ENCODE results near the gene FRMD6. TPM values are rescaled to one million over a fixed set of nuclear protein-coding genes. Genes with fewer than 3 reads are reported as not detected.

FRMD6 gene
- total and polyA plus RNA-seq, 8 donors = 5.9 to 35.2 (median 9.7) TPM

DNA sequence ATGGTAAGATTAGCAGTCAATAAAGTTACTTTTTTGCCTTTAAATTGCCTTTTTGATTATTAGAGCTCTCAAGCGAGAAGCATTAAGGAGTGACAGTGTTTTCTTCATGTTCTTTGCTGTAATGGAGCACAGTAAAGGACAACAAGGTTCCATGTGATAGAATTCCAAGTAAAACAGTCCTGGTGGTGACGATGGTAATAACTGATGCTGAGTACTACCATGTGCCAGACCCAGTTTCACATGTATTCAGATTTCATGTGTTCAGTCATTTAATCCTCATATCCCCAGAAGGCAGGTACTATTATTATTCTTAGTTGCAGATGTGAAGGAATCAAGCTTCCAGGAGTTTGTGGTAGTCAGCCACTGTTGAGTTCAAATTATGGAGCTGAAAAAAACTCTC, 79.0 kb downstream of the FRMD6 start:
- Histone ChIP-seq H3K9me3 (no peaks in the 10 kb centered on the region), H3K4me1 (no peaks in the 10 kb centered on the region), H3K27ac (no peak overlapping the region), H3K27me3 (no peaks in the 10 kb centered on the region), H3K4me3 (no peak overlapping the region), H3K36me3 (peaks cover 0 to 32% (median 31%) of the 10 kb centered on the region in 4 donors)
- intact Hi-C loops (cut with DNase I; ENCODE audit: low total_unique reads) = no loop called here
- no peak for DNase-seq
- WGBS, 5 donors = 91 to 95% (median 94%) methylated on average over 2 of the region's 2 CpGs
- TF ChIP-seq, protein P1, sequence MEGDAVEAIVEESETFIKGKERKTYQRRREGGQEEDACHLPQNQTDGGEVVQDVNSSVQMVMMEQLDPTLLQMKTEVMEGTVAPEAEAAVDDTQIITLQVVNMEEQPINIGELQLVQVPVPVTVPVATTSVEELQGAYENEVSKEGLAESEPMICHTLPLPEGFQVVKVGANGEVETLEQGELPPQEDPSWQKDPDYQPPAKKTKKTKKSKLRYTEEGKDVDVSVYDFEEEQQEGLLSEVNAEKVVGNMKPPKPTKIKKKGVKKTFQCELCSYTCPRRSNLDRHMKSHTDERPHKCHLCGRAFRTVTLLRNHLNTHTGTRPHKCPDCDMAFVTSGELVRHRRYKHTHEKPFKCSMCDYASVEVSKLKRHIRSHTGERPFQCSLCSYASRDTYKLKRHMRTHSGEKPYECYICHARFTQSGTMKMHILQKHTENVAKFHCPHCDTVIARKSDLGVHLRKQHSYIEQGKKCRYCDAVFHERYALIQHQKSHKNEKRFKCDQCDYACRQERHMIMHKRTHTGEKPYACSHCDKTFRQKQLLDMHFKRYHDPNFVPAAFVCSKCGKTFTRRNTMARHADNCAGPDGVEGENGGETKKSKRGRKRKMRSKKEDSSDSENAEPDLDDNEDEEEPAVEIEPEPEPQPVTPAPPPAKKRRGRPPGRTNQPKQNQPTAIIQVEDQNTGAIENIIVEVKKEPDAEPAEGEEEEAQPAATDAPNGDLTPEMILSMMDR (IDR thresholded peaks at IDR 0.05) = no peak
- TF ChIP-seq POLR2AphosphoS5 (IDR thresholded peaks at IDR 0.05) (no peak), EP300 (IDR thresholded peaks at IDR 0.05) (no peak), POLR2A (IDR thresholded peaks at IDR 0.05) (no peak)

DNA sequence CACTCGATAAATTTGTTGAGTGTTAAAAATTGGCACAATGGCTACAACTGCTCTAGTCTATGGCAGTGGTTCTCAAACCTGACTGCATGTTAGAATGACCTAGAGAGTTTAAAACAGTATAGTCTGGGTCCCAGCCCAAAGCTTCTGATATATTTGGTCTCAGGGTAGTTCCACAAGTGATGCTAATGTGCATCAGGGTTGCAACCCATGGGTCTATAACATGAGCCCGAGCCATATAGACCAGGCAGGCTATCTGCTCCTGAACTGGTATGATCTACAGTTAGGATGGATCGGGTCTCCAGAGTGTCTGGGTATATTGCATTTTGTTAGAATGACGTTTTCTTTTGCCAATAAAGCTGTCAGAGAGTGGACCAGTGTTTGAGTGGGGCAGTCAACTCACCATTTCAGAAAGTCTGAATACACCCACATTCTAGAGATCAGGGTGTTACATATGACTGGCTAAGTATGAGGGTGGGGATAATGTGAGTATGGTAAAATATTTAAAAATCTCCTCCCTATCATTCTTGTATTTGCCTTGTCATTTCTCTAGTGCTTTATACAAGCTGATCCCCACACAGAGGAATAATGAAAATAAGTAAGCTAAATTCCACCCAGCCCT, 80.9 kb downstream of the FRMD6 start:
- Histone ChIP-seq H3K27me3 (no peaks in the 10 kb centered on the region), H3K9me3 (no peaks in the 10 kb centered on the region), H3K4me3 (no peak overlapping the region), H3K36me3 (peaks cover 0 to 16% (median 13%) of the 10 kb centered on the region in 4 donors), H3K27ac (no peak overlapping the region), H3K4me1 (no peaks in the 10 kb centered on the region)
- intact Hi-C loops (cut with DNase I; ENCODE audit: low total_unique reads) = no loop called here
- TF ChIP-seq POLR2A (IDR thresholded peaks at IDR 0.05) = no peak
- TF ChIP-seq POLR2AphosphoS5 (IDR thresholded peaks at IDR 0.05) = no peak
- TF ChIP-seq, protein P1 (IDR thresholded peaks at IDR 0.05) = no peak
- no peak for TF ChIP-seq EP300 (IDR thresholded peaks at IDR 0.05)
- DNase-seq = no peak
- 82 to 90% (median 88%) methylated on average over 4 of the region's 4 CpGs for WGBS, 5 donors

- Histone ChIP-seq H3K9me3 (no peaks in the 10 kb centered on the region), H3K27me3 (no peaks in the 10 kb centered on the region), H3K27ac (no peak overlapping the region), H3K4me3 (no peak overlapping the region), H3K4me1 (no peaks in the 10 kb centered on the region), H3K36me3 (peaks cover 0 to 11% (median 8%) of the 10 kb centered on the region in 4 donors)
- intact Hi-C loops (cut with DNase I; ENCODE audit: low total_unique reads) = no loop called here
- no peak for TF ChIP-seq EP300 (IDR thresholded peaks at IDR 0.05)
- no peak for TF ChIP-seq POLR2A (IDR thresholded peaks at IDR 0.05)
- TF ChIP-seq POLR2AphosphoS5 (IDR thresholded peaks at IDR 0.05) = no peak
- TF ChIP-seq, protein P1 (IDR thresholded peaks at IDR 0.05) = no peak
- DNase-seq = no peak
- 32 to 79% (median 67%) methylated on average over 1 of the region's 1 CpG for WGBS, 5 donors
Observed at GRCh38 chr14:51733147-51733546, 81.4 kb downstream of the FRMD6 start.

DNA sequence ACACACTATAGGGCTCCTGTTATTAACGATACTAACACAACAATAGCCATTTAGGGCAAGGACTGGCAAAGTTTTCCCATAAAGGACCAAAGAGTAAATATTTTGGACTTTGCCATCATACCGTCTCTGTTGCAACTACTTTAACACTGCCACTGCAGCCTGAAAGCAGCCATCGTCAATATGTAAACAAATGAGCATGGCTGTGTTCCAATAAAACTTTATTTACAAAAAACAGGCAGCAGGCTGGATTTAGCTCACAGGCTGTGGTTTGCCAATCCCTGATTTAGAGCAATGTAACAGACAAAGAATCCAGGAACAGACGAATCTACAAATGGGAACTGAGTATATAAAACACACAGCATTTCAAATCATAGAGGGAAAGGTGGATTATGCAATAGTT, 84.1 kb downstream of the FRMD6 start:
- Histone ChIP-seq H3K4me1 (no peaks in the 10 kb centered on the region), H3K4me3 (no peak overlapping the region), H3K27ac (no peak overlapping the region), H3K9me3 (no peaks in the 10 kb centered on the region), H3K36me3 (no peaks in the 10 kb centered on the region), H3K27me3 (no peaks in the 10 kb centered on the region)
- 57 to 71% (median 61%) methylated on average over 4 of the region's 4 CpGs for WGBS, 5 donors
- TF ChIP-seq EP300 (IDR thresholded peaks at IDR 0.05) (no peak), POLR2AphosphoS5 (IDR thresholded peaks at IDR 0.05) (no peak), POLR2A (IDR thresholded peaks at IDR 0.05) (no peak)
- TF ChIP-seq, protein P1 (IDR thresholded peaks at IDR 0.05) = no peak
- intact Hi-C loops (cut with DNase I; ENCODE audit: low total_unique reads) = no loop called here
- DNase-seq = no peak
